ENCODE measurements around the gene RGMA.

DNA sequence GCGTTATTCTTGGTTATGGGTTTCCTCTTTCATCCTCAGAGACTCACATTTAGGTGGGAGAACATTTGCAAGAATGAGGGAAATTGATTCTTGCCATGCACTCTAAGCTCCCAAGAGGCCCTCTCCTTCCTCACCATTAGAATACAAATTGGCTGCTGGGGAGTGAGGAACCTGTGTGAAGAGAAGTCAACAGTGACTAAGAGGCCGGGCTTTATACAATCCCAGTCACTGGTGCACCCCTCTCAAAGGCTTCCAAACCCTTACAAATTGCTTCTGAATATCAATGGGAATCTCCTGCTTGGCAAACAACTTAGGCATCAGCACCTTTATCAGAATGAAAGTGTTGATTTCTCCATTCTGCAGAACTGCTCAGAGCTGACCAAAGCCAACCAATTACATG, 16.5 kb upstream of the RGMA start:
- TF ChIP-seq, protein P1, sequence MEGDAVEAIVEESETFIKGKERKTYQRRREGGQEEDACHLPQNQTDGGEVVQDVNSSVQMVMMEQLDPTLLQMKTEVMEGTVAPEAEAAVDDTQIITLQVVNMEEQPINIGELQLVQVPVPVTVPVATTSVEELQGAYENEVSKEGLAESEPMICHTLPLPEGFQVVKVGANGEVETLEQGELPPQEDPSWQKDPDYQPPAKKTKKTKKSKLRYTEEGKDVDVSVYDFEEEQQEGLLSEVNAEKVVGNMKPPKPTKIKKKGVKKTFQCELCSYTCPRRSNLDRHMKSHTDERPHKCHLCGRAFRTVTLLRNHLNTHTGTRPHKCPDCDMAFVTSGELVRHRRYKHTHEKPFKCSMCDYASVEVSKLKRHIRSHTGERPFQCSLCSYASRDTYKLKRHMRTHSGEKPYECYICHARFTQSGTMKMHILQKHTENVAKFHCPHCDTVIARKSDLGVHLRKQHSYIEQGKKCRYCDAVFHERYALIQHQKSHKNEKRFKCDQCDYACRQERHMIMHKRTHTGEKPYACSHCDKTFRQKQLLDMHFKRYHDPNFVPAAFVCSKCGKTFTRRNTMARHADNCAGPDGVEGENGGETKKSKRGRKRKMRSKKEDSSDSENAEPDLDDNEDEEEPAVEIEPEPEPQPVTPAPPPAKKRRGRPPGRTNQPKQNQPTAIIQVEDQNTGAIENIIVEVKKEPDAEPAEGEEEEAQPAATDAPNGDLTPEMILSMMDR (IDR thresholded peaks at IDR 0.05): no peak
- TF ChIP-seq POLR2A (IDR thresholded peaks at IDR 0.05): no peak
